Measurements from ENCODE around the gene NLRC5.

- TF ChIP-seq CTCF (IDR thresholded peaks at IDR 0.05; ENCODE audit: low read length) (no peak), EZH2phosphoT487 (IDR thresholded peaks at IDR 0.05; ENCODE audit: low read length) (no peak), EZH2 (optimal IDR thresholded peaks at IDR 0.05; ENCODE audit: low read depth, low read length) (no peak)
Measured at GRCh38 chr16:56980201-56980535, 9.2 kb upstream of the NLRC5 start.
